Activated CD4-positive, alpha-beta memory T cell treated with anti-CD3 and anti-CD28 coated beads for 36 hours (primary cell): ENCODE measurements around the gene ASIP. TPM values are rescaled to one million over a fixed set of nuclear protein-coding genes. Genes with fewer than 3 reads are reported as not detected.

Source experiments
- total RNA-seq, 2 experiments: library from RNA; stranded (reverse); gene quantifications; one replicate each; pipeline ENCODE4 v1.2.3, GENCODE V29; 2021

ASIP gene
- total RNA-seq, 2 experiments from 2014 or later: not detected

Other genes with a start within 250 kb of the ASIP start
- 100 to 1,000 TPM; 149 to 159 TPM for gene RALY, start 247.5 kb upstream of the ASIP start, total RNA-seq
- 100 to 1,000 TPM; 151 to 155 TPM for gene EIF2S2, start 129.2 kb upstream of the ASIP start, total RNA-seq
- gene AHCY, start 61.9 kb downstream of the ASIP start, total RNA-seq: 100 to 1,000 TPM; 160 to 163 TPM
- 10 to 100 TPM; 42.3 to 45.2 TPM for gene ITCH, start 121.8 kb downstream of the ASIP start, total RNA-seq